GM12801 (cell line): Measurements from ENCODE around the gene TTC3.

ENCODE experiments used
- CTCF ChIP-seq: IDR thresholded peaks from one replicate; pipeline ENCODE4 v1.5.1; 2011; ENCODE audit warnings: control low read depth; ENCODE audit not compliant: insufficient read length; ENCODE audit errors: extremely low read depth

TTC3 gene

GRCh38 chr21:37153196-37153934 is 80.3 kb downstream of the TTC3 start:
- no peak for TF ChIP-seq CTCF

- TF ChIP-seq CTCF, result no peak
Observed at GRCh38 chr21:37153935-37154350, 80.9 kb downstream of the TTC3 start.

- TF ChIP-seq CTCF, result no peak
Observed at GRCh38 chr21:37155186-37155585, 82.1 kb downstream of the TTC3 start.

- TF ChIP-seq CTCF, result no peak
Observed at GRCh38 chr21:37157938-37158337, 84.9 kb downstream of the TTC3 start.

GRCh38 chr21:37159053-37159776 is 86.2 kb downstream of the TTC3 start:
- TF ChIP-seq CTCF, result no peak

- TF ChIP-seq CTCF, result no peak
Observed at GRCh38 chr21:37159949-37160348, 86.9 kb downstream of the TTC3 start.

- TF ChIP-seq CTCF, result no peak
Observed at GRCh38 chr21:37164742-37165141, 91.7 kb downstream of the TTC3 start.
